Putamen (tissue), 1 donor: ENCODE data around the gene TUBGCP2.
"Not testable (repeated sequence)": the region's sequence is repeated elsewhere in the genome, so short reads cannot be mapped to it uniquely, and the experiment has no call there.

Experiments used
- DNase-seq: peaks from one replicate; pipeline ENCODE4 v3.0.0-alpha.2; 2016; ENCODE audit warnings: low spot score

TUBGCP2 gene

GRCh38 chr10:133278577-133279265 lies 30.0 kb downstream of the TUBGCP2 start:
- DNase-seq, result no peak

- DNase-seq, result no peak
These were observed 30.6 kb downstream of the TUBGCP2 start for GRCh38 chr10:133277993-133278576.

DNA sequence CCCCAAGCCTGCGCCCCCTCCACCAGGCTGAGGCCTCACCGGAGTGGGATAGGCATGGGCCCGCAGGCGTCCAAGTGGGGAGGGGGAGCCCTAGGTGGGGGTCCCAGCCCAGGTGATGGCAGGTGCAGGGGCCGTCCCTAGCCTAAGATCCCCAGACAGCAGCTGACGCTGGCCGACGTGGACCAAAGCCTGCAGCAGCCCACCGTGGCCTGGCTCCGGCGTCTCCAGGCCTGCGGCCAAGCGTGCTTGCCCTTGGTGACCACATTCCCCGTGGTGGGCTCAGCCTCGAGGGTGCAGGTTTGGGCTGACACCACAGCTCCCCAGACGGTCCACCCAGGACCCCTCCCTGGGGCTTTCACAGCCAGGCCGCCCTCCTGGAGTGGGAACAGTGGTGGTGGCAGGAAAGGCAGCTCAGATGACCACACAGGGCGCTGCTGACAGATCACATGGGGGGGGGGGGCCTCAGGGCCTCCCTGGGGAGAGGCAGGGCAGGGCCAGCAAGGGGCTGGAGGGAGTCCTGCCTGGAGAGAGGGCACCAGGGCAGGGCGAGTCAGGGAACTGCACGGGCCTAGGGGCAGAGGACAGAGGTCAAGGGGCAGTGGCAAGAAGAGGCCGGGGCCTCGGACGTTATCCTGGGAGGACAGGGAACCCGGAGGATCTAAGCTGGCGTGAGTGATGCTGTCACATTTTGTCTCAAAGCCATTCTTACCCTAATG lies 31.2 kb downstream of the TUBGCP2 start:
- no peak for DNase-seq

- DNase-seq, result no peak
These were observed 32.1 kb downstream of the TUBGCP2 start, which contains the start of gene ADAM8 for GRCh38 chr10:133276435-133277201. ADAM8 (minus strand) TSS chr10:133276868; CDS start chr10:133276817, 51 bp downstream.

- DNase-seq, result no peak
These were observed 32.6 kb downstream of the TUBGCP2 start for GRCh38 chr10:133276100-133276434.

DNA sequence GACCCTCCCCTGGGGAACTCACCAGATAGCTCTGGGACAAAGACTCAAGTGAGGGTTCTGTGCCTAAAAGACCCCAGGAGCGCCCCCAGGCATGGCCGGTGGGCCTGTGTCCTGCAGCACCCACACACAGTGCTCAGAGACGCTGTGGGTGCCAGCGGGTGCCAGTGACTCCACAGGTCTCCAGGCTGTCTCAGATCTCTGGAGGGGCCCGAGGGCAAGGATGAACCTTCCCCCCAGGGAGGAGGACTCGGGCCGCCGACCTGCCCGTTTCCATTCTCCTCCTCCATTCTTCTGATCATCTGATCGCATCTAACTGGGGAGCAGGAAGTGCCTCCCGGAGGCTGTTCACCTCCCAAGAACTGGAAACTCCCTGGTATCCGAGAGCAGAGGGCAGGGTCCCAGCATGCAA lies 33.0 kb downstream of the TUBGCP2 start:
- DNase-seq, result no peak

GRCh38 chr10:133274751-133275683 lies 33.7 kb downstream of the TUBGCP2 start:
- no peak for DNase-seq

DNA sequence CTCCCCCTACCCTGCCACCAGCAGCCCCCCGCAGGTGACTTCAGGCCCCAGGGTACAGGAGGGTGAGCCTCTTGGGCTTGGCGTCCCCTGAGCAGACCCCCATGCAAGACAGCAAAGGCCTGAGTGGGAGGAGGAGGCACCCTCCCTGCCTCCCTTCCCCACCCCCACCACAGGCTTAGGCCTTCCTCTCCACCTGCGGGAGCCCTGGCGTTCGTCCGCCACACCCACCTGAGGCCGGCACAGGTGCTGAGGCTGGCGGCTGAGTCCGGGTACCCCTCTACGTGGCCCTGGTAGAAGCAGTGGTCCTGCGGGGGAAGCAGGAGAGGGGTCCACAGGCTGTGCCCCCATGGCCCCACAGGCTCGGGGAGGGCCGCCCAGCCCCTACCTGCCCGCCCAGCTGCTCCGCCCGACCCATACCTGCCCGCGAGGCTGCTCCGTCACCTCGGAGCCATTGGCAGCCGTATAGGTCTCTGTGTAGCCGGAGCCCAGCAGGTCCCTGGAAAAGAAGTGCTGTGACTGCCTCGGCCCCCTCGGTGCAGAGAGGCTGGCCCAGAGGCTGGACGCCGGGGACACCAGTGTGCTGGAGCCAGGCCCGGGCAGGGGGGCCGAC lies 35.0 kb downstream of the TUBGCP2 start:
- DNase-seq, result no peak

DNA sequence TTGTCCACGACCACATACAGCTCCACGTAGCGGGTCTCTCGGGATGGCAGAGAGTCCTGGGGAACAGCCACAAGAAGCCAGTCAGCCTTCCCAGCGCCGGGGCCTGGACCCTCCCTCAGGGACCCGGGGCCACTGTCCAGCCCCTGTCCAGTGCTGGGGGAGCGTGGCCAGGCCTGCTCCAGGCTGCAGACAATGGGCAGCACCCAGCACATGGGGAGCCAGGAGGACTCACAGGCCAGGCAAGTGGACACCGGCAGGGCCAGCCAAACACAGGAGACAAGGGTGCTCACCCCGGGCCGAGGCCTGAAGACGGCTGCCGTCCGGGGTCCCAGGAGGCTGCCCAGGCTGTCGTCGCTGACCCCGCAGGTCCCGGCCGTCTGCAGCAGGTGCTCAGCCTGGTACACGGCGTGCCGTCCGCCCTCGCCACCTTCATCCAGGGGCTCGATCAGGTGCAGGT lies 35.7 kb downstream of the TUBGCP2 start:
- DNase-seq, result no peak

DNA sequence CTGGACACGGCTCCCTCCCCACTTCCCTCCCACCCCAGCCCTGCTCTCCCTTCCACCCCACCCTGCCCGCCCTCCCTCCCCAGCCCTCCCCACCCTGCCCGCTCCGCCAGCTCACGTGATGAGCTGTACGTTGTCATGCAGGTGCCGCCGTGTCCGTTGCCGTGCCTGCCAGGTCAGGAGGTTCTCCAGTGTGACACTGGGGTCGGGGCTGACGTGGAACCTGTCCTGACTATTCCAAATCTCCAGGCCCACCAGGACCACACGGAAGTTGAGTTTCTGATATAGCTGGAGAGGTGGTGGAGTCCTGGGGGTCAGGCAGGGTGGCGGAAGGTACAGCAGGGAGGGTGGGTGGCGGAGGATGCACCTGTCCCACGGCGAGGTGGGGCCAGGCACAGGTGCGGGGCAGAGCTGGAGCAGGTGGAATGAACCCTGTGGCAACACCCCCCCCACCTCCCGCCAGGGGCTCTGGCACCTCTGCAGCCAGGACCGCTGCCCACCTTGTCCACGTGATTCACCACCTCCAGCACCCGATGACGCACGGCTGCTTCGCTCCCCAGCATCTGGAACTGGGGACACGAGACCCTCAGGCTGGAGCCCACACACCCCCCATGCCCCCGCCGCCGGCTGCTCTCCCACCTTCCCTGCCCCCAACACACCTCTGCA lies 36.2 kb downstream of the TUBGCP2 start:
- no peak for DNase-seq

DNA sequence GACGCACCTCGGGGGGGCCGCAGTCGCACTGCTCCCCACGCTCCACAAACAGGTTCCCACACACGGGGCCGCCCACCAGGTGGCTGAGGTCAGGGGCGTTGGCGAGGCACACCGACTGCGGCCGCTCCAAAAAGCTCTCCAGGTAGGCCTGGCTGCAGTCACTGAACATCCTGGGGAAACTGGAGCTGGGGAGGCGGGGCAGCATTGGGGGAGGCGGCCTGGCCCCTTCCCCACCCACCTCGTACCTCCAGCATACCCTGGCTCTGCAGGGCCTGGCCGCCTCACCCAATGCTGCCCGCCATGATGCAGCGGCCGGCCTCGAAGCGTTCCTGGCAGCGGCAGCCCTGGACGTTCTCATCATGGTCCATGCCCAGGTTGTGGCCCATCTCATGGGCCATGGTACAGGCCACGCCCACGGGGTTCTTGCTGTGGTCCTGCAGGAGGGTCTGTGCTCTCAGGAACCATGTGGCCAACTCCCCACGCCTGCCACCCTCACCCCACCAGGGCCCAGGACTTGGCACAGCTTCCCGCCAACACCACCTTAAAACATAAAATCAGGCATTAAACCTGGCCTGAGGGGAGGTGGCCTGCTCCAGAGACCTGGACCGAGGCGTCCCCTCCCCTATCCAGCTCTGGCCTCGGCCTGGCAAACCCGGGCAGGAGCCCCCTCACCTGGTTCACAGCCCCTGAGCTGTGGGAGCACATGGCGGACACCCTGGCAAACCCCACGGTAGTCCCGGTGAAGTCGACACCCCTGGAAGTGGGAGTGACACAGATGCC lies 37.0 kb downstream of the TUBGCP2 start:
- DNase-seq, result no peak

- no peak for DNase-seq
These were observed 37.8 kb downstream of the TUBGCP2 start for GRCh38 chr10:133270773-133271297.

DNA sequence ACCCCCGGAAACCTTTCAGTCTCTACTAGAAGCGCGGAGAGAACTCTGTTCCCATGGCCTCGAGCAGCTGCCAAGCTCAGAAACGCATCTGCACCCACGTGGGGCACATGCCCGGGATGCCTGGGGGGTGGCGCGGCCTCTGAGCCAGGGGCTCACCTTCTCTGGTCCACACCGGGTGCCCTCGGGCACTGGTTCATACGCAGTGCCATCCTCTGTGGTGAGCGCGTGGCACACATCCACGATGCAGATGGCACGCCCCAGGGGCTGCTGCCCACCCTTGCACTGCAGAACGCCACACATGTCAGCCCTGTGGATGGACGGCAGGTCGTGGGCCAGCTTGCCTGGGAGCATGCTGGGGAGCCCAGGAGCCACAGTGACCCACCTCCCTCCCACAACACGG lies 38.5 kb downstream of the TUBGCP2 start:
- no peak for DNase-seq

- DNase-seq, result no peak
These were observed 39.3 kb downstream of the TUBGCP2 start for GRCh38 chr10:133269367-133269766.

GRCh38 chr10:133268532-133268931 lies 40.1 kb downstream of the TUBGCP2 start:
- DNase-seq, result no peak

DNA sequence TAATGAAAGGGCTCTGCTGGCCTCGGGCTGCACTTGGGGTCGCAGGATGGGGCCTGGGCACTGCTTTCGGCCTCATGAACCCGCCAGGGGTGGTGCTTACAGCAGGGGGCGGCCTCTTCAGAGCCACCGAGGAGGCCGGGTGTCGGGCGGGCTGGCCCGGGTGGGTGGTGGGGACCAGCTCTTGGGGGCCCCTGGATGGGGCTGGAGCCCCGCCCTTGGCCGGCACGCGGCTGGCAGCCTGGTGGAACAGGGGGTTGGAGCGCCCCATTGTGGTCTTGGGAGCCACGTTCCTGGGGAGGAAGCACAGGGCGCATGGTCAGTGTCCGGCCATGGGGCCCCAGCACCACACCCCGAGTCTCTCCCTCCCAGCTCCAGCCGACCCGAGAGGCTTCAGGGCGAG lies 40.8 kb downstream of the TUBGCP2 start:
- DNase-seq, result no peak

GRCh38 chr10:133267293-133267692 lies 41.4 kb downstream of the TUBGCP2 start:
- no peak for DNase-seq

GRCh38 chr10:133266056-133266795 lies 42.4 kb downstream of the TUBGCP2 start:
- no peak for DNase-seq

- DNase-seq, result not testable (repeated sequence)
These were observed 43.6 kb downstream of the TUBGCP2 start for GRCh38 chr10:133265052-133265451.
